ENCODE data around the gene AMTN. TPM values are rescaled to one million over a fixed set of nuclear protein-coding genes. Genes with fewer than 3 reads are reported as not detected.

The AMTN gene
- total RNA-seq, 4 donors from 2014 or later = not detected

- peak; percentile 55 to 58 (median 56) for TF ChIP-seq CTCF (IDR thresholded peaks at IDR 0.05)
- TF ChIP-seq POLR2A (IDR thresholded peaks at IDR 0.05) = no peak
- no peak overlapping the region for H3K27ac ChIP-seq
- H3K9me3 ChIP-seq = no peaks in the 10 kb centered on the region
- no peaks in the 10 kb centered on the region for H3K36me3 ChIP-seq
- intact Hi-C loops (cut with DNase I; ENCODE audit: low total_unique reads) = no loop called here
- peak; percentile 18 to 21 for DNase-seq
- H3K4me3 ChIP-seq = no peak overlapping the region
- H3K4me1 ChIP-seq = no peaks in the 10 kb centered on the region
- no peaks in the 10 kb centered on the region for H3K27me3 ChIP-seq
Observed at GRCh38 chr4:70559211-70559830, 41.0 kb downstream of the AMTN start.

GRCh38 chr4:70559924-70560323, 41.6 kb downstream of the AMTN start:
- intact Hi-C loops (cut with DNase I; ENCODE audit: low total_unique reads) = no loop called here
- no peak overlapping the region for H3K4me3 ChIP-seq
- no peaks in the 10 kb centered on the region for H3K4me1 ChIP-seq
- H3K27ac ChIP-seq = no peak overlapping the region
- DNase-seq = no peak
- H3K36me3 ChIP-seq = no peaks in the 10 kb centered on the region
- TF ChIP-seq POLR2A (IDR thresholded peaks at IDR 0.05) (no peak), CTCF (IDR thresholded peaks at IDR 0.05) (no peak)
- H3K9me3 ChIP-seq = no peaks in the 10 kb centered on the region
- H3K27me3 ChIP-seq = no peaks in the 10 kb centered on the region

- DNase-seq = no peak
Observed at GRCh38 chr4:70564033-70564432, 45.7 kb downstream of the AMTN start.

GRCh38 chr4:70570796-70571195, 52.4 kb downstream of the AMTN start:
- no peak for DNase-seq
- no peaks in the 10 kb centered on the region for H3K4me1 ChIP-seq
- intact Hi-C loops (cut with DNase I; ENCODE audit: low total_unique reads) = no loop called here
- TF ChIP-seq POLR2A (IDR thresholded peaks at IDR 0.05) (no peak), CTCF (IDR thresholded peaks at IDR 0.05) (no peak)
- H3K9me3 ChIP-seq = no peaks in the 10 kb centered on the region
- H3K4me3 ChIP-seq = no peak overlapping the region
- H3K36me3 ChIP-seq = no peaks in the 10 kb centered on the region
- H3K27ac ChIP-seq = no peak overlapping the region
- H3K27me3 ChIP-seq = no peaks in the 10 kb centered on the region

More at GRCh38 chr4:70564033-70564432, 45.7 kb downstream of the AMTN start:
- no peak overlapping the region for H3K27ac ChIP-seq
- no peak overlapping the region for H3K4me3 ChIP-seq
- H3K36me3 ChIP-seq = no peaks in the 10 kb centered on the region
- TF ChIP-seq POLR2A (IDR thresholded peaks at IDR 0.05) (no peak), CTCF (IDR thresholded peaks at IDR 0.05) (no peak)
- H3K9me3 ChIP-seq = no peaks in the 10 kb centered on the region
- intact Hi-C loops (cut with DNase I; ENCODE audit: low total_unique reads) = no loop called here
- H3K27me3 ChIP-seq = no peaks in the 10 kb centered on the region
- H3K4me1 ChIP-seq = no peaks in the 10 kb centered on the region

GRCh38 chr4:70571772-70572171, 53.4 kb downstream of the AMTN start:
- no peak for TF ChIP-seq POLR2A (IDR thresholded peaks at IDR 0.05)
- no peak for TF ChIP-seq CTCF (IDR thresholded peaks at IDR 0.05)
- no peak for DNase-seq
- Histone ChIP-seq H3K4me1 (no peaks in the 10 kb centered on the region), H3K27me3 (no peaks in the 10 kb centered on the region), H3K36me3 (no peaks in the 10 kb centered on the region), H3K27ac (no peak overlapping the region), H3K9me3 (no peaks in the 10 kb centered on the region), H3K4me3 (no peak overlapping the region)
- intact Hi-C loops (cut with DNase I; ENCODE audit: low total_unique reads) = no loop called here
